GM18505 (cell line): ENCODE measurements around the gene ZNF831.

ENCODE experiments used
- ATAC-seq: cut with Tn5 transposase; IDR thresholded peaks from one replicate; pipeline ENCODE4 v1.9.1; 2021; ENCODE audit not compliant: unreplicated experiment
- POLR2A ChIP-seq: IDR thresholded peaks from 4 replicates; pipeline ENCODE4 v1.6.1; 2011; ENCODE audit warnings: borderline replicate concordance; ENCODE audit not compliant: insufficient read depth, insufficient read length; ENCODE audit errors: extremely low read depth

Gene ZNF831

DNA sequence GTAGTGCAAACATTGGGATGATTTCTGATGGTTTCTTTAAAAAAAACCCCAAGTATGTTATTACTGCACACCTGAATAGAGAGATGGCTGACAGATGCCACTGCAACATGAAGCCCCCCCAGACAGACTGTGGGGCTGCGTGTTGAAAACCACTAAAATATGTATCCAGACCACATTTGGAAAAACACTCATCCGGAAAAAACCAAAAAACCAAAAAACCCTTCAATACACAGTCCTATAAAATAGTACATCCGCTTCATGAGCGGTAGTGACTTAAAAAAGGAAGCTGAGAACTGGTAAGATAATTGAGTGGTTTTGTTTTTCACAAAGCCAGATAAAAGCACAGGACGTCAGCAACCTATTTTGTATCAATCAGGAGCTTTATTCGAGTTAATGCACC is 89.7 kb downstream of the ZNF831 start:
- TF ChIP-seq POLR2A: no peak
- ATAC-seq: no peak

- ATAC-seq: no peak
- no peak for TF ChIP-seq POLR2A
These were observed 90.2 kb downstream of the ZNF831 start for GRCh38 chr20:59253779-59254319.

GRCh38 chr20:59255256-59255655 is 91.6 kb downstream of the ZNF831 start:
- no peak for TF ChIP-seq POLR2A
- no peak for ATAC-seq

DNA sequence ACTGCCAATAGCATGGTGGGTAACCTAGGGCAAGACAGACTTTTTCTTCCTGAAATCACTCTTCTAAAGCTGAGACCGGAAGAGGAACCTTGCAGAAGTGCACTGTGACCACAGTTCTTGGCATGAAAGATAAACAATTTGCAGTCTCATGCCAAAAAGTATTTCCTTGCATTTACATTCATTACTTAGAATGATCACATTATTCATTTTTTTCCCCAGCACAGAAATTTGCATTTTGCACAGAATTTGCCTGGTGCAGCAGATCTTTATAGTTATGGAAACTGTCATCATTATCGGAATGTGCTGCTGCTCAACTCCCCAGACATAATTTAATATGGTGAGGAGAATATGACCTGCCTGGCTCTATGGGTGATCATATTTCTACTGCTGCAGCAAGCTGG is 94.6 kb downstream of the ZNF831 start:
- no peak for ATAC-seq

GRCh38 chr20:59259946-59260345 is 96.3 kb downstream of the ZNF831 start:
- TF ChIP-seq POLR2A: no peak
- no peak for ATAC-seq

More for the DNA sequence above, 94.6 kb downstream of the ZNF831 start:
- TF ChIP-seq POLR2A: no peak

DNA sequence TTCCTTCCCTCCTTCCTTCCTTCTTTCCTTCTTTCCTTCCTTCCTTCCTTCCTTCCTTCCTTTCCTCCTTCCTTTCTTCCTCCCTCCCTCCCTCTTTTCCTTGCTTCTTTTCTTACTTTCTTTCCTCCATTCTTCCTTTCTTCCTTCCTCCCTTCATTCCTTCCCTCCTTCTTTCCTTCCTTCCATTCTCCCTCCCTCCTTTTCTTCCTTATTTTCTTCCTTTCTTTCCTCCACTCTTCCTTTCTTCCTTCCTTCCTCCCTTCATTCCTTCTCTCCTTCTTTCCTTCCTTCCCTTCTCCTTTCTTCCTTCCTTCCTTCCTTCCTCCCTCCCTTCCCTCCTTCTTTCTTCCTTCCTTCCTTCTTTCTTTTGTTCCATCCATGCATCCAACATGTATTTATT is 101.7 kb downstream of the ZNF831 start:
- TF ChIP-seq POLR2A: no peak
- no peak for ATAC-seq

GRCh38 chr20:59268870-59269269 is 105.2 kb downstream of the ZNF831 start:
- TF ChIP-seq POLR2A: no peak
- no peak for ATAC-seq

DNA sequence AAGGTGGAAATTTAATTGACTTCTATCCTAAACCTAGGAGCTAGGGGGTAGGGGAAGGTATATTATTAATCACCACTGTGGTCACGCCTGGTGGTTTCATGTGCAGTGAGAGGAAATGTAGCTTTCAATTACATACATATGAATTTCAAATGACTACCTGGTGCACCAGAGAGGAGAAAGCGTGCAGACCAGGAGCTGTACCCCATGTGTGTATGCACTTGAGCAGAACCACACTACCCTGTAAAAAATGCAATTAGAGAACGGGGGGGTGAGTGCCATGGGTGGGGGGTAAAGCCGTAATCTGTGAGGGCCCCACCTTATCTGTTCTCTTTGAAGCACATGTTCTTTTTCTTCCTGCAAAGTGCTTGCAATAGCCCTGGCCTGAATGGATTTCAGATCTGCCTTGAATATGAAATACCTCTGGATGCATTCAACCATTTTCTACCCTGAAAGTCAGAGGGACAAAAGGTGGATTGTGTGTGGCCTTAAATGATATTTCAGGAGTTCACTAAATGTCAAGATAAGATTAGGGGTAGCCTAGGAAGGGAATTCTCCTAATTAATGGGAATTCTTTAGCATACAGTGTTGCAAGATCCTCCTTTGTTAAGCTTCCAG is 105.9 kb downstream of the ZNF831 start:
- TF ChIP-seq POLR2A: no peak
- ATAC-seq: no peak

DNA sequence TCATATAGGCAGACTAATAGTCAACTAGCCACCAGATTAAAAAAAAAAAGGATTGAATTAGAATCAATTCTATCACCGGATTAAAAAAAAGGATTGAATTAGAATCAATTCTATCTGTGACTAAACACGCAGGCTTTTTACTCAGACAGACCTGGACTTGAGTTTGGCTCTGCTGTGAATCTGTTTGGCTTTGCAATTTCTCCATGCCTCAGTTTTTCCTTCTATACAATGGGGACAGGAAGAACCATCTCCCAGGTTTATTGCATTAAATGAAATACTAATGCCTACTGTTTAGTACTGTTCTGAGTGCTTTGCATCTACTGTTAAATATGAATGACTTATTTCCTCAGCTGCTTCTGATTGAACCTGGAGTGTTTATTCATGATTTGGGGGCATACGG is 106.8 kb downstream of the ZNF831 start:
- no peak for ATAC-seq
- no peak for TF ChIP-seq POLR2A

GRCh38 chr20:59273739-59274357 is 110.2 kb downstream of the ZNF831 start:
- no peak for ATAC-seq
- no peak for TF ChIP-seq POLR2A

DNA sequence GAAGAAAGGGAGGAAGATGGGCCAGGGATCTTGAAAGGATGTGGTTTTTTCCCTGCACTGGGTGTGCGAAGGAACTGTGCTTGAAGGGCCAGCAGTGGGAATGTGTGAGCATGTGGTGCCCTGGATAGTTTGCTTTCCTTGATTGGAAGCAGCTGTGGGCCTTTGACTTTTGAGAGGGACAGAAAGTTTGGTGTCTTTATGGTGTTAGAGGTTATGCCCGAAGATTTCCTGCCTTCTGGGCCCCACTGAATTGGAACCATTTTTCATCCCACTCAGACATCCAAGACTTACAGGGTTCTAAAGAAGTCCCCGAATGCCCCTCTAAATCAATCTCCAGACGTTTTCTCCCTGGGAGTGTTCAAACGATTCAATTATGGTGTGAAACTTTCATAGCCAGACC is 113.3 kb downstream of the ZNF831 start:
- TF ChIP-seq POLR2A: no peak
- ATAC-seq: no peak

GRCh38 chr20:59284470-59284869 is 120.8 kb downstream of the ZNF831 start:
- TF ChIP-seq POLR2A: no peak
- ATAC-seq: no peak

DNA sequence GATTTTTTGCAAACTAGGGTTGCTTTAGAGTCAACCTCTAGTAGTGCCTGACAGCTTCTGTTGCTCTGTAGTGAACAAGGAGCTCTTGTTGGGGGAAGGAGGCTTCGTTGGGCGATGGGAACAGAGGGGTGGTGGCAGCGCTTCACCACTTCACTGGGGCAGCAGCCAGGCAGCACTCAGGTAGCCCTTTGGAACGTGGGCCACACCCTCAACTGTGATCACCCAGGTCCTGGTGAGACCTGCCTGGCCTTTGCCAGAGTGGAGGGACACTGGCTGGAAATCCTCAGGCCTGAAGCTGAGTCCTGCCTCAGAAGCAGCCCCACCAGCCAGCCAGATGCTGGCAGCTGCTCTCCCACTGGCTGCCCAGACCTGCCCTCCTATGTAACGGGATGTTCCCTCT is 126.4 kb downstream of the ZNF831 start:
- TF ChIP-seq POLR2A: no peak
- no peak for ATAC-seq

GRCh38 chr20:59291740-59292383 is 128.2 kb downstream of the ZNF831 start:
- no peak for TF ChIP-seq POLR2A
- no peak for ATAC-seq
